Measurements from ENCODE around the gene PFKP.

PFKP gene

DNA sequence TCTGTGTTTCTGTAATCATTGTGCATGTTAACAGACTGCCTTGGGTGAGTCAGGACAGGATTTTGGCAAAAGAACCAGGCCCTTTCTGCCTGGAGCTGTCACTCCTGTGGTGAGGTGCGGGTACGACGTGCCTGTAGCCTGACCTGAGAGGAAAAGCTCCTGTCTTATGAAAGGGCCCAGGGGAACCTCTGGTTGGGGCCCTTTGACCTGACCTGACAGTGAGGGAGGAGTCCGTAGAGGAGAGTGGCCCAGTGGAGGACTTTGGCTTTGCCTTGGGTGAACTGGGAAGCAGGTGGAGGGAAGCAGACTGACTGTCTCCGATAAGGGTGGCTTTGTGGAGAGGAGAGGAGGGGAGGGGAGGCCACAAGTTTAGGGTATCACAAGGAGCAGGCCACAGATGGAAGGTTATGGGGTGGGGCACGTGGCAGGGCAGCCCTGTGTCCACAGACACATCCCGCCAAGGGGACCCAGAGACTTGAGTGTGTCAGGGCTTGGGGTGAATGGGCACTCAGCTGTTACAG lies 6.9 kb downstream of the PFKP start:
- TF ChIP-seq, protein P1, sequence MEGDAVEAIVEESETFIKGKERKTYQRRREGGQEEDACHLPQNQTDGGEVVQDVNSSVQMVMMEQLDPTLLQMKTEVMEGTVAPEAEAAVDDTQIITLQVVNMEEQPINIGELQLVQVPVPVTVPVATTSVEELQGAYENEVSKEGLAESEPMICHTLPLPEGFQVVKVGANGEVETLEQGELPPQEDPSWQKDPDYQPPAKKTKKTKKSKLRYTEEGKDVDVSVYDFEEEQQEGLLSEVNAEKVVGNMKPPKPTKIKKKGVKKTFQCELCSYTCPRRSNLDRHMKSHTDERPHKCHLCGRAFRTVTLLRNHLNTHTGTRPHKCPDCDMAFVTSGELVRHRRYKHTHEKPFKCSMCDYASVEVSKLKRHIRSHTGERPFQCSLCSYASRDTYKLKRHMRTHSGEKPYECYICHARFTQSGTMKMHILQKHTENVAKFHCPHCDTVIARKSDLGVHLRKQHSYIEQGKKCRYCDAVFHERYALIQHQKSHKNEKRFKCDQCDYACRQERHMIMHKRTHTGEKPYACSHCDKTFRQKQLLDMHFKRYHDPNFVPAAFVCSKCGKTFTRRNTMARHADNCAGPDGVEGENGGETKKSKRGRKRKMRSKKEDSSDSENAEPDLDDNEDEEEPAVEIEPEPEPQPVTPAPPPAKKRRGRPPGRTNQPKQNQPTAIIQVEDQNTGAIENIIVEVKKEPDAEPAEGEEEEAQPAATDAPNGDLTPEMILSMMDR (IDR thresholded peaks at IDR 0.05; ENCODE audit: low read depth, low read length), result no peak
- in situ Hi-C loops (cut with HindIII; ENCODE audit: low sequenced_read_pairs), result no loop called here
- no peak for DNase-seq (ENCODE audit: low read depth, low spot score)
- H3K4me3 ChIP-seq (ENCODE audit: low read depth, low read length), result no peak overlapping the region

DNA sequence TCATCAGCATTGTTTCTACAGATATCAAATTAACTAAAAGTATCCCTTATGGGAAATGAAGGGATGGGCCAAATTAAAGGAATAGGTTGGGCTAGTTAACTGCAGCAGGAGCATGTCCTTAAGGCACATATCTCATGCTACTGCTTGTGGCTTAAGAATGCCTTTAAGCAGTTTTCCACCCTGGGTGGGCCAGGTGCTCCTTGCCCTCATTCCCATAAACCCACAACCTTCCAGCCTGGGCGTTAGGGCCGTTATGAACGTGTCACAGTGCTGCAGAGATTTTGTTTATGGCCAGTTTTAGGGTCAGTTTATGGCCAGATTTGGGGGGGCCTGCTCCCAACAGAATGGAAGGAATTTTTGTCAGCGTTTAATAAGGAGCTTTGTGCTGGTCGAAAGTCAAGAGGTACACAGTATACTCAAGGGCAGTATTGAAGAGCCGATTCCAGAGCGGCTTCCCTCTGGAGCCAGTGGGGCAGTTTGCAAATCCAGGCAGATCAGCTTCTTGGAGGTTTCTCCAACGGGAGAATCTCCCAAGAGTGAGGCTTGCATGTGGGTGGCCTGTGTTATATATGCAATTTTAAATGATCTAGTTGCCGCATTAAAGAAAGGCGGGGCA lies 7.7 kb downstream of the PFKP start:
- TF ChIP-seq, protein P1 (IDR thresholded peaks at IDR 0.05; ENCODE audit: low read depth, low read length), result no peak
- H3K4me3 ChIP-seq (ENCODE audit: low read depth, low read length), result no peak overlapping the region
- in situ Hi-C loops (cut with HindIII; ENCODE audit: low sequenced_read_pairs), result no loop called here
- DNase-seq (ENCODE audit: low read depth, low spot score), result no peak

DNA sequence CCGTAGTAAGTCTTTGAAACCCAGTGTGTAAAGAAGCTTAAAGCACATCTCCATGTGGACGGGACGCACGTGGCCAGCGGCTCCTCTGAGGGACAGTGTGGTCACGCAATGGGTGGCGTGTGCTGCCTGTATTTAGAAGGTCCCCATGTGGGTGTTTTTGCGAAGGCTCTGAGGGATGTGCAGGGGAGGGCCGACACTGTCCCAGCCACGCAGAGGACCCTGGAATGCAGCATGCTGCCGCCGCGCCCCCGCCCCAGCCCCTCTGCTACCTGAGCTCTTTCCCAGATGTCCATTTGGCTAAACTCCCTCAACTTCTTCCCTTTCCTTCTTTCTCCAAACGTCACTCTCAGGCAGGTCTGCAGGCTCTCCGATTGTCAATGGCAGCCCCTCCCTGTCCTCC lies 8.8 kb downstream of the PFKP start:
- no peak overlapping the region for H3K4me3 ChIP-seq (ENCODE audit: low read depth, low read length)

DNA sequence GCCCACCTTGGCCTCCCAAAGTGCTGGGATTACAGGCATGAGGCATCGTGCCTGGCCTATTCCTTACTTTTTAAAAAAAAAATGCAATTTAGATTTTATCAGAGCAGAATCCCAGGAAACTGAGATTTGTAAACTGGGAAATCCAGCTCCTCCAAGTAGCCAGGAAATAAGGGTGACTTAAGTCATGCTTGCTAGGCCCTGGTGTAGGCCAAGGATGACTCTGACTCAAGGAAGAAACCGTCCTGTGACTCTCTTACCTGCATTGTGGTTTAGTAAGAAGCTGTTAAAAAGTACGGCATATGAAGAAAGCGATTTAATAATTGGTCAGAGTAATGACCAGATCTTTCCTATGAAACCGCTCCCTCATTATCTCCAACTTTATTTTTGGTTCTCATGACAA lies 10.2 kb downstream of the PFKP start:
- TF ChIP-seq, protein P1 (IDR thresholded peaks at IDR 0.05; ENCODE audit: low read depth, low read length), result no peak
- no peak overlapping the region for H3K4me3 ChIP-seq (ENCODE audit: low read depth, low read length)
- DNase-seq (ENCODE audit: low read depth, low spot score), result no peak
- in situ Hi-C loops (cut with HindIII; ENCODE audit: low sequenced_read_pairs), result no loop called here

More for the DNA sequence above, 8.8 kb downstream of the PFKP start:
- in situ Hi-C loops (cut with HindIII; ENCODE audit: low sequenced_read_pairs), result no loop called here
- TF ChIP-seq, protein P1 (IDR thresholded peaks at IDR 0.05; ENCODE audit: low read depth, low read length), result no peak
- DNase-seq (ENCODE audit: low read depth, low spot score), result no peak

DNA sequence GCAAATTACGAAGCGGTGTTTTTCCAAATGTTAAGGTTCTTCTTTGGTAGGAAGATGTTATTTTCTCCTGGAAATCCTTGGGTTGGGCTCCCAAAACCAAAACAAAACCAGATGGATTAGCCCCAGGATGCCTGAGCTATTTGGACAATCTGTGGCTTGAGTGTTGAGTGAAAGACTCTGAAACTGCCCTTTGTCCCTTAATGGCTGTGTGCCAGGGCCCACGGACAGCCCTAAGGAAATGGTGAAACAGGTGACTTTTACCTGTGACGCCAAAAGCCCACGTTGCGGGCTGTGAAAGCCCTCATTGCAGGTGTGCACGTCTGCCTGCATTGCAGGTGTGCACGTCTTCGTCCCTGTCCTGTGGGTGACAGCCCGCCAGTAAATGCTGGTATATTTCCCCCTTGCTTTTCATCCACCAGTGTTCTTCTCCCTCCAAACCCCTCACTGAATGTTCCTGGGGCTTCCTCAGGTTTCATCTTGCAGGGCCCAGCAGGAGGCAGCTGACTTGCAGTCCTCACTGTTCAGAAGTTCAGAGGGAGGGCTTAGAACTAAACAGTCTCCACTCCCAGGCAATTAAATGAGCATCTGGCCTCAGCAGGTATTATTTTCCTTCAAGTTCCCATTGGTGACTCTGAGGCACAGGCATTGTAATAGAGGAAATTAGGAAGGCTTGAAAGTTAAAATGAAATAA lies 10.7 kb downstream of the PFKP start:
- in situ Hi-C loops (cut with HindIII; ENCODE audit: low sequenced_read_pairs), result no loop called here
- TF ChIP-seq, protein P1 (IDR thresholded peaks at IDR 0.05; ENCODE audit: low read depth, low read length), result peak; percentile 6

DNA sequence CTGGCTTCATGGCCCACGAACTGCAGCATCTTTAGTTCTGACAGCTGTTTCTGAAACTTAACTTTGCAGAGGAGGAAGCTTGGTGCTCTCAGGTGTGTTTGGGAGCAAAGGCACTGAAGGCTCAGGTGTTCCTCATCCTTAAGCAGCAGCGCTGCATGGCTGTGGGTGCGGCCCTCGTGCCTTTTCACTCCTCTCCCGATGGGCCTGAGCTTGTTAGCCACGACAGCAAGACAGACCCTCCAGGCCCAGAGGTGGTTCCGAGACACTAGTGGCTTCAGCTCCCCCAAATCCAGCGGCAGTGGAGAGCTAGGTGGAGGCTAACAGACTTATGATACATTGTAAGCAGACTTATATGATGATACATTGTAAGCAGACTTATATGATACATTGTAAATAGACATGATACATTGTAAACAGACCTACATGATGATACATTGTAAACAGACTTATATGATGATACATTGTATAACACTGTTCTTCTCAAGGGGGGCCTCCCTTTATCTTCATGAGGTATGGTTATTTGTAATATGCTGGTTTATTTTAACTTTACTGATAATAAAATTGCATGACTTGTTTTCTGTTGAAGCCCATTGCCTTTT lies 14.1 kb downstream of the PFKP start:
- no peak overlapping the region for H3K4me3 ChIP-seq (ENCODE audit: low read depth, low read length)
- TF ChIP-seq, protein P1 (IDR thresholded peaks at IDR 0.05; ENCODE audit: low read depth, low read length), result no peak
- no peak for DNase-seq (ENCODE audit: low read depth, low spot score)
- in situ Hi-C loops (cut with HindIII; ENCODE audit: low sequenced_read_pairs), result no loop called here

More for the DNA sequence above, 10.7 kb downstream of the PFKP start:
- H3K4me3 ChIP-seq (ENCODE audit: low read depth, low read length), result no peak overlapping the region
- DNase-seq (ENCODE audit: low read depth, low spot score), result peak; percentile 75

Data from astrocyte of the spinal cord (primary cell).